Measurements from ENCODE around the gene PATJ.

GRCh38 chr1:62084310-62084890 lies 342.1 kb downstream of the PATJ start:
- TF ChIP-seq CTCF (IDR thresholded peaks at IDR 0.05; ENCODE audit: insufficient read depth, low read length, poor library complexity, severe bottlenecking) (no peak), EZH2phosphoT487 (conservative IDR thresholded peaks at IDR 0.05; ENCODE audit: low read length) (no peak)

All from SU-DHL-6 (cell line).